ENCODE data around the gene TRIM33.
A peak's percentile ranks its signal among the peaks of the same experiment; 100 is the strongest.

Gene TRIM33

GRCh38 chr1:114535401-114535800, 24.4 kb upstream of the TRIM33 start:
- Histone ChIP-seq H3K36me3 (replicated peaks) (no peaks in the 10 kb centered on the region), H3K9me3 (no peaks in the 10 kb centered on the region), H3K4me3 (no peak overlapping the region), H3K27me3 (ENCODE audit: low read depth) (no peaks in the 10 kb centered on the region), H3K4me1 (no peaks in the 10 kb centered on the region)
- DNase-seq (ENCODE audit: low spot score in 2 of 2): no peak
- in situ Hi-C loops (cut with MboI; ENCODE audit: low sequenced_read_pairs): no loop called here

GRCh38 chr1:114531094-114531493, 20.1 kb upstream of the TRIM33 start:
- in situ Hi-C loops (cut with MboI; ENCODE audit: low sequenced_read_pairs): no loop called here
- H3K4me3 ChIP-seq: no peak overlapping the region
- no peaks in the 10 kb centered on the region for H3K4me1 ChIP-seq
- no peak for DNase-seq (ENCODE audit: low spot score in 2 of 2)
- no peaks in the 10 kb centered on the region for H3K9me3 ChIP-seq
- H3K27me3 ChIP-seq (ENCODE audit: low read depth): no peaks in the 10 kb centered on the region
- no peaks in the 10 kb centered on the region for H3K36me3 ChIP-seq (replicated peaks)

- no peak overlapping the region for H3K4me3 ChIP-seq
- in situ Hi-C loops (cut with MboI; ENCODE audit: low sequenced_read_pairs): no loop called here
- no peaks in the 10 kb centered on the region for H3K27me3 ChIP-seq (ENCODE audit: low read depth)
- no peaks in the 10 kb centered on the region for H3K4me1 ChIP-seq
- H3K9me3 ChIP-seq: no peaks in the 10 kb centered on the region
- no peaks in the 10 kb centered on the region for H3K36me3 ChIP-seq (replicated peaks)
- DNase-seq (ENCODE audit: low spot score in 2 of 2): no peak
Observed at GRCh38 chr1:114530224-114530623, 19.2 kb upstream of the TRIM33 start.

GRCh38 chr1:114524944-114525343, 13.9 kb upstream of the TRIM33 start:
- H3K36me3 ChIP-seq (replicated peaks): no peaks in the 10 kb centered on the region
- H3K9me3 ChIP-seq: no peaks in the 10 kb centered on the region
- DNase-seq (ENCODE audit: low spot score in 2 of 2): no peak
- H3K27me3 ChIP-seq (ENCODE audit: low read depth): no peaks in the 10 kb centered on the region
- no peak overlapping the region for H3K4me3 ChIP-seq
- no peaks in the 10 kb centered on the region for H3K4me1 ChIP-seq
- in situ Hi-C loops (cut with MboI; ENCODE audit: low sequenced_read_pairs): no loop called here

GRCh38 chr1:114522264-114522575, 11.2 kb upstream of the TRIM33 start:
- H3K4me3 ChIP-seq: no peak overlapping the region
- no peaks in the 10 kb centered on the region for H3K4me1 ChIP-seq
- DNase-seq (ENCODE audit: low spot score in 2 of 2): no peak
- H3K27me3 ChIP-seq (ENCODE audit: low read depth): no peaks in the 10 kb centered on the region
- H3K36me3 ChIP-seq (replicated peaks): no peaks in the 10 kb centered on the region
- no peaks in the 10 kb centered on the region for H3K9me3 ChIP-seq
- in situ Hi-C loops (cut with MboI; ENCODE audit: low sequenced_read_pairs): no loop called here

- Histone ChIP-seq H3K27me3 (ENCODE audit: low read depth) (no peaks in the 10 kb centered on the region), H3K4me1 (no peaks in the 10 kb centered on the region), H3K9me3 (no peaks in the 10 kb centered on the region), H3K36me3 (replicated peaks) (no peaks in the 10 kb centered on the region), H3K4me3 (no peak overlapping the region)
- DNase-seq (ENCODE audit: low spot score in 2 of 2): no peak
- in situ Hi-C loops (cut with MboI; ENCODE audit: low sequenced_read_pairs): no loop called here
Observed at GRCh38 chr1:114521396-114522263, 10.6 kb upstream of the TRIM33 start.

- Histone ChIP-seq H3K36me3 (replicated peaks) (no peaks in the 10 kb centered on the region), H3K9me3 (no peaks in the 10 kb centered on the region), H3K27me3 (ENCODE audit: low read depth) (no peaks in the 10 kb centered on the region), H3K4me1 (peaks cover 4% of the 10 kb centered on the region; the same call in 1 of the 2 replicates), H3K4me3 (no peak overlapping the region)
- in situ Hi-C loops (cut with MboI; ENCODE audit: low sequenced_read_pairs): no loop called here
- no peak for DNase-seq (ENCODE audit: low spot score in 2 of 2)
Observed at GRCh38 chr1:114517348-114517747, 6.3 kb upstream of the TRIM33 start.

GRCh38 chr1:114512595-114513280, 1.7 kb upstream of the TRIM33 start:
- H3K4me3 ChIP-seq: no peak overlapping the region
- in situ Hi-C loops (cut with MboI; ENCODE audit: low sequenced_read_pairs): no loop called here

GRCh38 chr1:114510274-114511031, 550 bp downstream of the TRIM33 start:
- DNase-seq (ENCODE audit: low spot score in 2 of 2): peak in 1 of 2 experiments; percentile 39
- H3K9me3 ChIP-seq: no peaks in the 10 kb centered on the region
- in situ Hi-C loops (cut with MboI; ENCODE audit: low sequenced_read_pairs): no loop called here
- H3K4me1 ChIP-seq: peaks cover 25% of the 10 kb centered on the region
- no peaks in the 10 kb centered on the region for H3K27me3 ChIP-seq (ENCODE audit: low read depth)
- H3K4me3 ChIP-seq: peak overlapping the region; percentile 91
- H3K36me3 ChIP-seq (replicated peaks): peaks cover 9% of the 10 kb centered on the region

More at GRCh38 chr1:114512595-114513280, 1.7 kb upstream of the TRIM33 start:
- H3K4me1 ChIP-seq: peaks cover 24% of the 10 kb centered on the region
- H3K36me3 ChIP-seq (replicated peaks): peaks cover 4% of the 10 kb centered on the region
- DNase-seq (ENCODE audit: low spot score in 2 of 2): no peak
- no peaks in the 10 kb centered on the region for H3K9me3 ChIP-seq
- H3K27me3 ChIP-seq (ENCODE audit: low read depth): no peaks in the 10 kb centered on the region

GRCh38 chr1:114509596-114510273, 1.3 kb downstream of the TRIM33 start:
- Histone ChIP-seq H3K9me3 (no peaks in the 10 kb centered on the region), H3K27me3 (ENCODE audit: low read depth) (no peaks in the 10 kb centered on the region), H3K4me3 (peak overlapping the region; percentile 91), H3K4me1 (peaks cover 22% of the 10 kb centered on the region), H3K36me3 (replicated peaks) (peaks cover 13% of the 10 kb centered on the region)
- in situ Hi-C loops (cut with MboI; ENCODE audit: low sequenced_read_pairs): no loop called here
- DNase-seq (ENCODE audit: low spot score in 2 of 2): peak in 1 of 2 experiments; percentile 36

GRCh38 chr1:114508386-114508898, 2.6 kb downstream of the TRIM33 start:
- H3K27me3 ChIP-seq (ENCODE audit: low read depth): no peaks in the 10 kb centered on the region
- peak overlapping the region; percentile 91 for H3K4me3 ChIP-seq
- no peak for DNase-seq (ENCODE audit: low spot score in 2 of 2)
- no peaks in the 10 kb centered on the region for H3K9me3 ChIP-seq
- H3K36me3 ChIP-seq (replicated peaks): peaks cover 14% of the 10 kb centered on the region
- in situ Hi-C loops (cut with MboI; ENCODE audit: low sequenced_read_pairs): no loop called here
- H3K4me1 ChIP-seq: peaks cover 26% of the 10 kb centered on the region

GRCh38 chr1:114507513-114507912, 3.5 kb downstream of the TRIM33 start:
- no peak for DNase-seq (ENCODE audit: low spot score in 2 of 2)
- H3K9me3 ChIP-seq: no peaks in the 10 kb centered on the region
- peaks cover 26% of the 10 kb centered on the region for H3K4me1 ChIP-seq
- peaks cover 14% of the 10 kb centered on the region for H3K36me3 ChIP-seq (replicated peaks)
- in situ Hi-C loops (cut with MboI; ENCODE audit: low sequenced_read_pairs): no loop called here
- no peaks in the 10 kb centered on the region for H3K27me3 ChIP-seq (ENCODE audit: low read depth)
- H3K4me3 ChIP-seq: no peak overlapping the region

- DNase-seq (ENCODE audit: low spot score in 2 of 2): no peak
- Histone ChIP-seq H3K4me1 (peaks cover 21% of the 10 kb centered on the region), H3K9me3 (no peaks in the 10 kb centered on the region), H3K36me3 (replicated peaks) (peaks cover 11% of the 10 kb centered on the region; the same call in 1 of the 2 replicates), H3K4me3 (no peak overlapping the region), H3K27me3 (ENCODE audit: low read depth) (no peaks in the 10 kb centered on the region)
- in situ Hi-C loops (cut with MboI; ENCODE audit: low sequenced_read_pairs): no loop called here
Observed at GRCh38 chr1:114505148-114505561, 5.8 kb downstream of the TRIM33 start.

All from HAP-1 (cell line).